ENCODE measurements around the gene SLC17A6.

Gene SLC17A6

GRCh38 chr11:22337596-22338485, at the start of gene SLC17A6:
Gene SLC17A6, plus strand, starts transcription at chr11:22338381. Its CDS starts 153 bp downstream, at chr11:22338534.
- no peak for FAIRE-seq

GRCh38 chr11:22302368-22302767, 35.8 kb upstream of the SLC17A6 start:
- FAIRE-seq = no peak

DNA sequence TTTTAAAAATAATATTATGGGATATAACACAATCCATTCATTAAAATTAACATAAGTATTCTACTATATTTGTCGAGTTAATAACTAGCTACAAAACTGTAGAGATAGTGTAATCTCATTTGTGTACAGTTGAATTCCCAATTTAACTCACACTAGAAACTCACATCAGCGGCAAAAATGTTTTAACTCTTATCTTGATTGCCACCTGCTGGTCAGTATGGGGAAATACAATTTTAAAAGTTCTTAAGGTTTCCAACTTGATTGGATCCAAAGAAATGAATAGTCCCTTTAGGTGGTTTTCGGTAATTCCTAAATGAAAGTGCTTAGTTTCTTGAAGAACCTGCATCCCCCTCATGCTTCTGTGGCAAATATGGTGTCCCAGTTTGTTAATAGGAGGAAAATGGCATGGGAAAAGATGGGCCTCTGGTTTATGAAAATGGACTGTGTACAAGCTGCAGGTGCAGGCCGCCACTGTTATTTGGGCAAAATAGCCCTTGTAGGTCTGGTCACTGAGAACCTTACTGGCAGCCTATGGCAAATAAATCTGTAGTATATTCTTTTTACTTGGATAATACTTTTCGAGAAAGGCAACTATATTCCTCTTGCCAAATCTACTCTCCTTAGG, 33.7 kb upstream of the SLC17A6 start:
- FAIRE-seq = peak; percentile 83

DNA sequence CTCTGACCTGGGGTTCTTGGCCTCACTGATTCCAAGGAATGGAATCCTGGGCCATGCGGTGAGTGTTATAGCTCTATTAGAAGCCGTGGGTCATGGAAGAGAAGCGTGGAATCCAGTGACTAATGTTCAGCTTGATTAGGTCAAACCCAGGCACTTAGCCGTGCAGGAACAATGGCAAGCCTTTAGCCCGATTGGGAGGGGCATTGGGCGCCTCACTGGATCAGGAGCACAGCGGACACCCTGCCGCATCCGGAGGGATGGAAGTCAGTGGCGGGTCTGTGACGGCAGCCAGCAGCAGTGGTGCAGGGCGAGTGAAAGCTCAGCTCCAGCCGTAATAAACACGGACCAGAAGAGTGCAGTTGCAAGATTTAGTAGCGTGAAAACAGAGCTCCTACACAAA, 20.5 kb upstream of the SLC17A6 start:
- no peak for FAIRE-seq

GRCh38 chr11:22331771-22332170, 6.4 kb upstream of the SLC17A6 start:
- FAIRE-seq = no peak

DNA sequence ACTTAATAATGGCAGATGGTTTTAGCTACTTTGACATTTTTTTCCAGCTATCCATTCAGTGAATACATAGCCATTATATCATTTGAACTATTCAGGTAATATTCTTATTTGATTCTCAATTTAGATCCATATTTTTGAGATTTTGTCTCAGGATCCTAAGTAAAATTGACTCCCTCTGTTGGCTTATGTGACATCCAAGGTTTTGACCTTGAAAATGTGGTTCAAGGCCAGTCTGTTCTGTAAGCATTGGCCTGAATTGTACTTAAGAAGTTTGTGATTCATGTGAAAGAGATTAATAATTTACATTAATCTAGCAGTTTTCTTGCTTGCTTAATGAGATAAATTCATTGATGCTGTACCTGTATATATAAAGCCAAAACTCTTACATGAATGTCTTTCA, 1.6 kb upstream of the SLC17A6 start:
- FAIRE-seq = no peak

DNA sequence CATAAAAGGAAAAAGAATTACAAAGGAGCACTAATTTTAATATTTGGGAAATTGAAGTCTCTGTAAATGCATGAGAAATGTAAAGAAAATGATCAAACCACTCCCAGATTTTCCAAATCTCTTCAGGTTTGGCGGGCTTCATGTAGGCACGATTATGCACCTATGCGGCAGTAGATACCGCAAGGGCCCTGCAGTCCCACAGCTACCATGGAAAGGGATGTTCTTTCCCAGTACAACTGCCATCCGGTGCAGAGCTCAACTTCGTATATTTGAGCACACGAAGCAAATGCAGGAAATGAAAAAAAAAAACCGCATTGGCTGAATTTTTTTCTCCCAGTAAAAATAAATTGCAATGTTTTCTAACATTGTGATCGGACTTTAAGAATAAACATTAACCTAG, 1.4 kb downstream of the SLC17A6 start:
- FAIRE-seq = no peak

- FAIRE-seq = no peak
Observed at GRCh38 chr11:22340235-22340634, 2.1 kb downstream of the SLC17A6 start.

DNA sequence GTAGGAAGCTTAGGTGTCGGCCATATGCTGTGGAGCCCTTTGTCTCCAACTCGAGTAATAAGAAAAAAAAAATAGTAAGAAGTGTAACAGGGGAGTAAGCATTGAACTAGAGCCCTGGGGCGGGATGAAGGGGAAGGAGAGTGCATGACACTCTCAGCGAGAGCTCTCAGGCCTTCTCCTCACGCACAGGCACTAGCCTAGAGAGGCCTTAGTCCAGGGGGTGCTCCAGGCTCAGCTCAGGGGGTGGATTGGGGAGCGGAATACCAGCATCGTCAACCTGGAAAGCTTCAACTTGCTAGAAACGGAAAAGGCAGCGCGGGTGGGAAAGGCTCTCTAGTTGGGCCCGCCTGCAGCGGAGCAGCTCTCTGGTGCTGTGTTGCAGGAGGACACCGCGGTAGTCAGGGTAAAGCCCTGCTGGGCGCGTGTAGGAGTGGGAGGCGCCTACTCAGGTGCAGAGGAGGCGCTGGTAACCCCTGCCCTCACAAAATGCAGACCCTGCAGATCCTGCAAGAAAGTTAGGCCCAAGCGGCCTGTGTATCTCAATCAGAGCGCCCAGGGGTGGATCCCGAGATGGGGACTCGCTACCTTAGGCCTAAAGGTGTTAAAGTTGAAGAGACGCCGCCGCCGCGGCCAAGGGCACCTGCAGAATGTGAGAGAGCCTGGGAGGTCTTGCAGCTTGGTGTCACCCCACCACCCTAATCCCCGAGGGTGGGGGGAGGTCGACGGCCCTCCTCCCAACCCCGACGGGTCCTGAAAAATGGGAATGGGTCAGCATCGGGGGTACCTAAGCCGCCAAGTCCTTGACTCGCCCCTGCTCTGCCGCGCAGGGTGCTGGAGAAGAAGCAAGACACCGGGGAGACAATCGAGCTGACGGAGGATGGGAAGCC, 2.8 kb downstream of the SLC17A6 start:
- FAIRE-seq = no peak

- FAIRE-seq = no peak
Observed at GRCh38 chr11:22341588-22341931, 3.4 kb downstream of the SLC17A6 start.

DNA sequence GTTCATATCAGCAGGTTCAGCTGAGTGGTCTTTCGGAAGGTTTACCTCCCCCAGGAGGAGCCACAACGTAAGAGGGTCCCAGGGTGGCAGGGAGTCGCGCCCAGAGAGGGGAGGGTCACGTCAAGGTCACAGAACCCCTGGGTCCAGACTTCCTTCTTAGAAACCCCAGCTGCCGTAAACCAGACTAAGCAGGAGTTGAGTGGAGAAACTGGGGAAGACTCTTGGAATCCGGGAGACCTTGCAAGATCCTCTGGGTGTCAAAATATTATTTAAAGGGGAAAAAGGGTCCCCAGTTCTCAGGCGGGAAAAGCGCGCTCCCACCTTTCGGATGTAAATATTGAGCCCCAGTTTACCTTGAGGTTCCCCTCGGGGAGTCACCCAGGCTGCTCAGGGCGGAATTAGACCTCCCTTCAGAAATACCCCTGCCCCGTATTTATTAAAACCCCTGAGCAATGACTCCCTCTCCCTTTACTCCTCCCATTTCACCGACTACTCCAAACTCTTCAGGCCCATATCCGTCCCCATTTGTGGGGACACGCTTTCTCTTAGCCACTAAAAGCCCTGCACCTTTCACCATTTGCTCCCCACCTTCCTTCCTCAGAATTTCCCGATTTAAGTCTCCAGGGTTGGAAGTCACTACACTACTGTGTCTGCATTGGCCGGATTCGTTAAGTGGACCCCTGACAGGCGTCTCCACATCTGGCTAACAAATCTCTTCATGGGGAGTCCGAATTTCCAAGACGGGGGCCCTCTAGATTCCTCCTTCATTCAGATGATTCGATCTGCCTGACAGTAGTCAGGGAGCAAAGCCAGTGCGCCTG, 4.2 kb downstream of the SLC17A6 start:
- FAIRE-seq = no peak

GRCh38 chr11:22343032-22343324, 4.8 kb downstream of the SLC17A6 start:
- no peak for FAIRE-seq

DNA sequence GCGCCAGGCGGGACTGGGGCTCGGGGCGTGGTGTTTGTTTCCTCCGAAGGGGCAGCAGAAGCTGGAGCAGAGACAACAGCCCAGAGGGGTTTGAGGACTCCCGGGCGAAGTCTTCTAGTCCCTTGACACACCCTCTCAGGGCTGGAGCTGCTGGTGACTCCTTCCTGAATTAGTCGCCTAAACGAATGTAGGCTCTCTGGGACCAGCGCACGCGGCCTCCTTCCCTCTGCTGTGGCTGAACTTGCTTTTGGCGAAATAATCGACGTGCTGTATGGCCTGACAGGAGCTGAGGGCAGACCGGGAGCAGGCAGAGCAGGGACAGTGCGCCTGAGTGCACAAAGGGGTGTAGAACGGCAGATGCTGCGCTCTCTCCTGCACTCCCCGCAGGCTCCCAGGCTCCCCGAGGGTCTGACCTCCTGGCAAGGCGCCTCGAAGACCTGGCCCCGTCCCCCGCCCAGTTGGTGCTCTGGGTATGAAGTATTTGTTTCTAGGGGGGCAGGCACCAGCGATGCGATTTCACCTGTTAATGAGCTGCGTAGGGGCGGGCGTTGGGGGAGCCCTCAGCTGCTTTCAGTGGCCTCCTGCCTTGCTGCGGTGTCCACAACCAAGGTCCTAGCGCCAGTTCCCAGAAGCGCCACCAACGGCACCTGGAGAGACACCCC, 5.3 kb downstream of the SLC17A6 start:
- no peak for FAIRE-seq

GRCh38 chr11:22344081-22344480, 5.9 kb downstream of the SLC17A6 start:
- FAIRE-seq = no peak

- FAIRE-seq = no peak
Observed at GRCh38 chr11:22346282-22346681, 8.1 kb downstream of the SLC17A6 start.

GRCh38 chr11:22347857-22348487, 9.8 kb downstream of the SLC17A6 start:
- FAIRE-seq = no peak

DNA sequence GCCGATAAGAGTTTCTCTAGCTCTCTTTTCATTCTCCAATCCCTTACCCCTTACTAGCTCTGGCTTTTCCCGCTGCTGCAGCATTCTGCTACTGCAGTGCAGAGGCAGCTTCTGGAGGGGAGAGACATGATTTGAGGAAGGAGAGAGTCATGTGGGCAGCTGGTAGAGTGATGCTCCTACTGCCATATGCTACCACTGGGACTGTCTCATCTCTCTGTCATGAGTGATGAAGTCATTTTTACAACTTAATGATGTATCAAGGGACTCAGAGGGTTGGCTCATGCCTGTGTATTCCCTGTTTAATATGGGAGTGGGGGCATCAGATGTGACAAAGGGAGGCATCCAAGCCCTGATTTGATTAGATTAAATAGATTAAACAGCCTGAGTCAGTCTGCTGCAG, 11.3 kb downstream of the SLC17A6 start:
- no peak for FAIRE-seq

DNA sequence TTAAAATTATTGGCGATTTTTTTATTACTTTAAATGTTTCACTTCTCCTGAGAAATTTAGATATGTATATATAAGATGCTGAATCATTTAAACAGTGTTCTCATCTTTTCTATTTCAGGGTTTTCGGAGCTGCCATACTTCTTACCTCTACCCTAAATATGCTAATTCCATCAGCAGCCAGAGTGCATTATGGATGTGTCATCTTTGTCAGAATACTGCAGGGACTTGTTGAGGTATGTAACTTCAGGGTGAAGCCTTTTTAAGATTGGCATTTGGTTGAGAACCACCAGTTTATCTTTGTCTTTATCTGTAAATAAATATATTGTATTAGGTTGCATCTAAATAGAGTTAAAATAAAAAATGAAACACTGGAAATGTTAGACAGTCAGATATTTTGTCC, 21.1 kb downstream of the SLC17A6 start:
- FAIRE-seq = no peak

DNA sequence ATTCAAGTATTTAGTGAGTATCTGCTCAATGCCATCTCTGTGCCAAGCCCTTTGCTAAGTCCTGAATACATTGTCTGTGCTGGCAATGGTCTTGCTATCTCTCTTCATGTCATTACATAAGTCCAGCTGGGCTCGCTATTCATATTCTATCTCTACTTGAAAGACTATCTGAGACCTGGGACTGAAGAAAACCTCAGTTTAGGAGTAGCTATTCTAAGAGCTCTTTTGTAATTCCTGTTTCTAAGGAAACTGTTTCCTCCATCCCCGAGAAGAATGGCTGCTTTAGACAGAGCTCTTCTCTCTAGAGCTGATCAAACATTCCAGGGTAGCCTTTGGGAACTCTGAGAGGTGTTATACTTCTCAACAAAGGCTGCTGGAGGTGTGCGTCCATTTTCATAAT, 33.0 kb downstream of the SLC17A6 start:
- FAIRE-seq = no peak

DNA sequence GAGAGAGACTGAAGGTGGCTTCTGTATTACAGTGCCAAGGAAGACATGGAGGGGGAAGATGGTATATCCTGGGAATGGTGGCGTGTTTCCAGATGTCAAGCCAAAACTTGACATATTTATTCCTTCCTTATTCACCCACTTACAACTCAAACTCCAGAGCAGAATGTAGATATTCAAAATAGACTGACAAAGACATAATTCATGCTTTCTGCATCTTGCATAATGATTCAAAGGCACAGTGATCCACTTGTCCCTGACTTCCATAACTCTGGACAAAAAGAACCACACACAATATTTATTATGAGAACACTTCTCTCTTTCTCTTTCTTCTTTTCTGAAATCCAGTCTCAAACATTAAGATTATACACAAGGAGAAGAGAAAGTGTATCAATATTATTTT, 48.9 kb downstream of the SLC17A6 start:
- no peak for FAIRE-seq

DNA sequence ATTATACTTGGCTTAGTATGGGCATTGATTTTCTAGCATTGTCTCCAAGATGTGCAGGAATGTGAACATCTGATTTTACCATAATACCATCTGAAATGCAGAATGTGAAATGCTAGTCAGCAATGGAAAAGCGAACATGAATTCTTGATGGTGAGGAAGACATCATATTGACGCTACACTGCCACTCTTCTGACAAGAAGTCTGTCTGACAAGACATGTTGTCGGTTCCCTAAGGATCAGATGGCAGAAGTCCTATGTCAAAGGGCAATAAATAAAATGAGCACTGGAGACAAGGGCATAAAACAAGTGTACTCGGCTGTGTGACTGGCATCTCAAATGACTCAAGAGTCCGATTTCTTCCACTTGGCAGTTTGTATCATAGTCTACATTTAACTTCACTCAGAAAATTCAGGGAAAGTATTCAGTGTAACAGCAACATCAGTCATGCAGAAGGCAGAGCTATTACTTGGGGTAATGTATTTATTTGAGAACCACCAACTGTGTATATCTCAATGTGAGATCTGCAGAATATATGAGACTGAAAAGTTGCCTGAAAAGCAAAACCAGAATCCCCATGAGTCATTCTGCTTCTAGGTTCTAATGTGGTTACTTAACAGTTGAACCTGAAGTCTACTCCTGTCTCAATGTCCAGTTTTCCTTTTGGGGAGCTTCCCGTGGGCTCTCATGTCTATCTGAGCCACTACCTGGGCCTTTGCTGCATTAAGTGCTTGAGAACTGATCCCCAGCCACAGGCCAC, 51.5 kb downstream of the SLC17A6 start:
- FAIRE-seq = no peak
